Sigmoid colon (tissue), 7 donors: Measurements from ENCODE around the gene PRKACB. TPM values are rescaled to one million over a fixed set of nuclear protein-coding genes. Genes with fewer than 3 reads are reported as not detected.
"Not testable (repeated sequence)": the region's sequence is repeated elsewhere in the genome, so short reads cannot be mapped to it uniquely, and the experiment has no call there.

ENCODE experiments used
- DNase-seq: peaks from one replicate; pipeline ENCODE4 v3.0.0-alpha.2; 2019
- H3K27ac ChIP-seq, 4 donors: fragments of 200-600 bp; sonication (generic); one replicate each; pipeline ENCODE4 v1.5.1; 2016 to 2019; ENCODE audit warnings: mild to moderate bottlenecking in 1 of 4
- H3K27me3 ChIP-seq, 3 donors: fragments of 200-600 bp; sonication (generic); one replicate each; pipeline ENCODE4 v1.5.1; 2019; ENCODE audit warnings: mild to moderate bottlenecking in 1 of 3
- H3K36me3 ChIP-seq, 4 donors: fragments of 200-600 bp; sonication (generic); one replicate each; pipeline ENCODE4 v1.5.1; 2016 to 2019
- H3K4me1 ChIP-seq, 4 donors: fragments of 200-600 bp; sonication (generic); one replicate each; pipeline ENCODE4 v1.5.1; 2017 to 2019
- H3K4me3 ChIP-seq, 4 donors: fragments of 200-600 bp; sonication (generic); one replicate each; pipeline ENCODE4 v1.5.1; 2017 to 2019; ENCODE audit warnings: mild to moderate bottlenecking in 2 of 4, moderate library complexity in 1 of 4
- H3K9me3 ChIP-seq, 4 donors: fragments of 200-600 bp in 3 of 4; sonication (generic) in 3 of 4; one replicate each; pipeline versions ENCODE4 v1.5.1 to v1.6.1; 2013 to 2019
- CTCF ChIP-seq, 4 experiments: fragments of 450-650 bp in 3 of 4; fragments of 200-600 bp in 1 of 4; IDR thresholded peaks; one replicate each; pipeline ENCODE4 v1.5.1; 2016 to 2019; ENCODE audit warnings: antibody characterized with exemption in 4 of 4, mild to moderate bottlenecking in 3 of 4, moderate library complexity in 2 of 4
- EP300 ChIP-seq, 4 donors: sonication (generic); formaldehyde crosslinking; IDR thresholded peaks; one replicate each; pipeline ENCODE4 v1.6.1; 2017; ENCODE audit warnings: antibody characterized with exemption in 4 of 4
- POLR2A ChIP-seq, 2 donors: fragments of 450-650 bp; IDR thresholded peaks; one replicate each; pipeline ENCODE4 v1.6.1; 2016; ENCODE audit warnings: antibody characterized with exemption in 2 of 2, mild to moderate bottlenecking in 2 of 2, moderate library complexity in 2 of 2
- POLR2AphosphoS5 ChIP-seq, 4 donors: sonication (generic); formaldehyde crosslinking; IDR thresholded peaks; one replicate each; pipeline ENCODE4 v1.6.1; 2017; ENCODE audit warnings: antibody characterized with exemption in 4 of 4
- WGBS, 2 donors: extraction: QIAGEN DNeasy Blood & Tissue Kit; methylation state at CpG; one replicate each; pipeline ENCODE4 v1.1.7; 2013; 5-methylcytosine and 5-hydroxymethylcytosine counted together
- intact Hi-C: fragments of 100-400 bp; cut with DNase I; formaldehyde crosslinking; loops from one replicate; pipeline ENCODE4 v1.15.1; 2023
- polyA plus RNA-seq, 3 donors: library from polyadenylated mRNA; stranded (reverse); fragments of 200-250 nt; gene quantifications; one replicate each; pipeline ENCODE4 v1.2.3, GENCODE V29; 2013
- total RNA-seq, 4 donors: library from RNA; depleted of rRNA; stranded (reverse); fragments of >200 nt; gene quantifications; one replicate each; pipeline ENCODE4 v1.1.0, GENCODE V29; 2016
- donor health status: healthy with polysubstance abuse.
- donor health status: Bipolar disorder and iron deficiency.
- donor health status: healthy.

PRKACB gene
- total and polyA plus RNA-seq, 7 donors: 35.5 to 67.9 (median 55.6) TPM

- peaks cover 0 to 4% (median 0%) of the 10 kb centered on the region in 4 donors for H3K9me3 ChIP-seq
- no peaks in the 10 kb centered on the region for H3K4me1 ChIP-seq
- H3K27ac ChIP-seq: no peak overlapping the region
- TF ChIP-seq CTCF (IDR thresholded peaks at IDR 0.05): no peak
- no peak for TF ChIP-seq POLR2AphosphoS5 (IDR thresholded peaks at IDR 0.05)
- no peak for TF ChIP-seq EP300 (IDR thresholded peaks at IDR 0.05)
- TF ChIP-seq POLR2A (IDR thresholded peaks at IDR 0.05): no peak
- intact Hi-C loops: no loop called here
- no peak overlapping the region for H3K4me3 ChIP-seq
- H3K36me3 ChIP-seq: peaks cover 0 to 18% (median under 1%) of the 10 kb centered on the region in 4 donors
- no peaks in the 10 kb centered on the region for H3K27me3 ChIP-seq
- no peak for DNase-seq
Measured at GRCh38 chr1:84217239-84217638, 73.2 kb downstream of the PRKACB start.

- H3K9me3 ChIP-seq: peaks cover 0 to 9% (median 0%) of the 10 kb centered on the region in 4 donors
- intact Hi-C loops: no loop called here
Measured at GRCh38 chr1:84223751-84224432, 79.8 kb downstream of the PRKACB start.

GRCh38 chr1:84224905-84225304 is 80.8 kb downstream of the PRKACB start:
- WGBS, 2 donors: 97 to 98% methylated on average over 1 of the region's 1 CpG
- intact Hi-C loops: no loop called here
- TF ChIP-seq EP300 (IDR thresholded peaks at IDR 0.05) (no peak), POLR2A (IDR thresholded peaks at IDR 0.05) (no peak), CTCF (IDR thresholded peaks at IDR 0.05) (no peak), POLR2AphosphoS5 (IDR thresholded peaks at IDR 0.05) (no peak)
- peaks cover 0 to 14% (median 2%) of the 10 kb centered on the region in 4 donors for H3K36me3 ChIP-seq
- DNase-seq: no peak
- no peak overlapping the region for H3K27ac ChIP-seq
- H3K4me1 ChIP-seq: peaks cover 0 to 3% (median 0%) of the 10 kb centered on the region in 4 donors
- H3K4me3 ChIP-seq: no peak overlapping the region
- H3K27me3 ChIP-seq: no peaks in the 10 kb centered on the region
- H3K9me3 ChIP-seq: peaks cover 0 to 5% (median 0%) of the 10 kb centered on the region in 4 donors

More at GRCh38 chr1:84223751-84224432, 79.8 kb downstream of the PRKACB start:
- H3K27ac ChIP-seq: no peak overlapping the region
- 47 to 66% methylated on average over 3 of the region's 3 CpGs for WGBS, 2 donors
- DNase-seq: no peak
- no peak overlapping the region for H3K4me3 ChIP-seq
- TF ChIP-seq POLR2AphosphoS5 (IDR thresholded peaks at IDR 0.05): no peak
- TF ChIP-seq CTCF (IDR thresholded peaks at IDR 0.05): no peak
- TF ChIP-seq POLR2A (IDR thresholded peaks at IDR 0.05): no peak
- no peak for TF ChIP-seq EP300 (IDR thresholded peaks at IDR 0.05)
- peaks cover 0 to 3% (median 0%) of the 10 kb centered on the region in 4 donors for H3K4me1 ChIP-seq
- H3K27me3 ChIP-seq: no peaks in the 10 kb centered on the region
- H3K36me3 ChIP-seq: peaks cover 0 to 22% (median 2%) of the 10 kb centered on the region in 4 donors

- no peak for DNase-seq
- Histone ChIP-seq H3K9me3 (peaks cover 0 to 5% (median 0%) of the 10 kb centered on the region in 4 donors), H3K4me3 (no peak overlapping the region), H3K27ac (no peak overlapping the region), H3K36me3 (peaks cover 0 to 14% (median 2%) of the 10 kb centered on the region in 4 donors), H3K27me3 (no peaks in the 10 kb centered on the region), H3K4me1 (peaks cover 0 to 3% (median 0%) of the 10 kb centered on the region in 4 donors)
- 69 to 97% methylated on average over 1 of the region's 1 CpG for WGBS, 2 donors
- intact Hi-C loops: no loop called here
- TF ChIP-seq CTCF (IDR thresholded peaks at IDR 0.05): no peak
- no peak for TF ChIP-seq EP300 (IDR thresholded peaks at IDR 0.05)
Measured at GRCh38 chr1:84225646-84226045, 81.6 kb downstream of the PRKACB start.

- H3K27me3 ChIP-seq, H3K4me1 ChIP-seq, H3K9me3 ChIP-seq, H3K27ac ChIP-seq, intact Hi-C loops, DNase-seq, H3K4me3 ChIP-seq: not testable (repeated sequence)
- WGBS, 2 donors: 97 to 99% methylated on average over 3 of the region's 3 CpGs
- peaks cover 0 to 20% (median 4%) of the 10 kb centered on the region in 4 donors for H3K36me3 ChIP-seq
Measured at GRCh38 chr1:84232676-84233075, 88.6 kb downstream of the PRKACB start.
